ENCODE measurements around the gene JCAD.

JCAD gene

DNA sequence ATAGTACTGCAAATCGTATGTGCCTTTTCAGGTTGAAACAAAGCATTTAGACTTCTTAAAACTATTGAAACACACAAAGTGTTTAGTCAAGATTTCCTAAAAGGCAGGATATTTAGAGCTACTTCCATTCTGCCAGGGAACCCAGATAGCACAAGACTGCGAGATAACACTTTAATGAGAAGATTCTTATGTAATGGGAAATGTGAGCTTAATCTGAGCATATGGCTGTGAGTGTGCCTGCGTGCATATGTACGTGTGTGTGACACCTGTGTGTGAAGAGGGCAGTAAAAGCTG, 14.3 kb upstream of the JCAD start:
- DNase-seq = no peak

- DNase-seq = no peak
These were observed 13.8 kb upstream of the JCAD start for GRCh38 chr10:30073045-30073766.

DNA sequence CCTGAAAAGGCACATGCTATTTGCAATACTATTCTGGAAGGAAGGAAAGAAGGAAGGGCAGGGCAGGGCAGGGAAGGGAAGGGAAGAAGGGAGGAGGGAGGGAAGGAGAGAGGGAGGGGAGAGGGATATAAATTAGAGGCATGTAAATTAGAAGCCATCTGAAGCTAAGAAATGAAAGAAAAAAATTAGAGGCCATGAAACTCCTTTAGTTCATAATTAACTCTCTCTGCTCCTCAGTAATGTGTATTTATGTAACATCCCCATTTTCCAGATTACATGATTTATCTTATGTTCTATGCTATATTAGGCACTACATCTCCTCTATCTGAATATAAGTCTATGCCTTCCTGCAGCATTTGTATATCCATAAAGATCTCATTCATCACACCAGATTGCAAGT, 12.7 kb upstream of the JCAD start:
- no peak for DNase-seq

DNA sequence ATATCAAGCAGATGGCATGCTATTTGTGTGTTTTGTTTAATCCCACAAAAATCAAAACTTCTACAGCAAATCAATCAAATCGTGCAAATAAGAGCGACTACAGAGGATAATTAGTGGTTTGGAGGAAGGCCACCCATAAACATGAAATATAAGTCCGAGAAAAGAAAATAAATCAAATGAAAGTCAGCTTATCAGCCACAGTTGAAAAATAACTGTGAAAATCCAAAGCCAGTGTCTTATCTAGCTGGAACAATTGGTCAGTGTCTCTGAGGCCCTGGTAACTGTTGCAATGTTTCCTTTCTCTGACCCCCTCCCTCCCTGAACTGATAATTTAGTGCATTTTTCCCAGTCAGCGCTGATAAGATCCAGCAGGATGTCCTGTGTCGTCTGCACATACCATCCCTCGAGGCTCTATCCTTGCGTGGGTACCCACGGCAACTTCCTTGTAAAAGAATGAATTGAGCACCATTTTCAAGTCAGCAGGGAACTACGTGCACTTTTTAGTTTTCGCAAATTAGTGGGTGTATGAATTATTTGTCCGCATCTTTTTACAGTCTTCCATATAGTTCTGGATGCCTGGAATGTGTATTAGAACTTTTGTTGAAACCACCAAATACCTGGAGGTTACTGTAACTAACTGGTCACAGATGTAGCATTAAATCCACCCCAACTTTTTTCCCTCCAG, 10.8 kb upstream of the JCAD start:
- DNase-seq = no peak

- DNase-seq = no peak
These were observed 9.3 kb upstream of the JCAD start for GRCh38 chr10:30068492-30069223.

- no peak for DNase-seq
These were observed 3.7 kb upstream of the JCAD start for GRCh38 chr10:30063099-30063498.

- DNase-seq = no peak
These were observed 3.2 kb upstream of the JCAD start for GRCh38 chr10:30062582-30062981.

DNA sequence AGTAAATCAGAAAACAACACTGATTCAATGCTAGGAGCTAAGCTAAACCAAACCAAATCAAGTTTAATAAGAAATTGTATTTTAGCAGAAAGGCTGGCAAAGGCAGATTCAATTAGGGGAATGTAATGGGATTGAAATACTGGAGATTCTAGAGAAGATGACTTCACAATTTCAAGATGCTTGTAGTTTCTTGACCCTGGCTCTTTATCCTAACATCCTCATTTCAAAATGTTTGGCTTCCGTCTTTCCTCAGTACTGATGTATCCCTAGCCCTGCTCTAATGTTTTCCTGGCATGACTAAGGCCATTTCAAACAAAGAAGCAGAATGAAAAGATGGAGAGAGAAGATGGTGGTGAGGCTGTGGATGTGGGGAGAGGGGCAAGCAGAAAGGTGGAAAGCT, 2.7 kb upstream of the JCAD start:
- DNase-seq = no peak

DNA sequence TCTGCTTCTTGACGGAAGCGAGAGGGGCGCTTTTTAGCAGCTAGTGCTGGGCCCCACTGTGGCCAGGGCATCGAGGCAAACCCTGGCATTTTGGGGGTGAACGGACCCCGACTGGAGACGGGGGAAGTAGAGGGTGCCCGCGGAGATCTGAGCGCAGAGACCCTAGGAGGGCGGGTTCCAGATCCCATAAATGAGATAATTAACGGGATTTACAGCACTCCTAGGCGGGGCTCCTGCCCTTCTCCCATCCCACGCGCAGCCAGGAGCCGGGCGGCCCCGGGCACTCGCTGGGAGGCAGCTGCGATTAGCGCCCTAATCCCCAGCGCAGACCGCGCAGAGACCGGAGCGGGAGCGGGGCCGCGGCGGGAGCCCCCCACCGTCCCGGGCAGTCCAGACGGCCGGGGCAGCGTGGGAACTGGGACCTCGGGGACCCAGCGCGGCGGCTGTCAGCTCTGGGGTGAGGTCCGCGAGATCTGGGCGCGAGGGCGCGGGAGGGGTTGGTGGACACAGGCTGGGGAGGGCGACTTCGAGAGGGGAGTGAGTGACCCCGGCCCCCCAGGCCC, 735 bp downstream of the JCAD start:
- no peak for DNase-seq

- no peak for DNase-seq
These were observed 1.4 kb downstream of the JCAD start for GRCh38 chr10:30057894-30058556.

DNA sequence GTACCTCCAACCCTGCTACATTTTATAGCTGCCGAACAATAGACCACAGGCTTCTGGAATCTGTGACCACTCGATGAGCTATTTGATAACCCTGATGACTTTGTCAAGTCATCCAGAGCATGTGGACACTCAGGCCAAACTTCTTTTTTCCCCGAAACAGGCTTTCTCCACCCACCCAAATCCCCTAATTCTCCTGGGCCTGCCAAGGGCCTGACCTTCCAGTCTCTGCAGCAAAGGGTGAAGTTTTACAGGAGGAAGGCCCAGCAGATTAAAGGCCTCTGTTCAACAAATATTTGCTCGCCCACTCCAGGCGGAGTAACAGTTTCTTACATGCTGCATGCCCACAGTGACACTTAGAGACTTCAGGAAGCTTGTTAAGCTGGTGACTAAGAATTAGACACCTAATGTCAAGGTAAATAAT, 2.0 kb downstream of the JCAD start:
- no peak for DNase-seq

- no peak for DNase-seq
These were observed 2.5 kb downstream of the JCAD start for GRCh38 chr10:30056767-30057355.

DNA sequence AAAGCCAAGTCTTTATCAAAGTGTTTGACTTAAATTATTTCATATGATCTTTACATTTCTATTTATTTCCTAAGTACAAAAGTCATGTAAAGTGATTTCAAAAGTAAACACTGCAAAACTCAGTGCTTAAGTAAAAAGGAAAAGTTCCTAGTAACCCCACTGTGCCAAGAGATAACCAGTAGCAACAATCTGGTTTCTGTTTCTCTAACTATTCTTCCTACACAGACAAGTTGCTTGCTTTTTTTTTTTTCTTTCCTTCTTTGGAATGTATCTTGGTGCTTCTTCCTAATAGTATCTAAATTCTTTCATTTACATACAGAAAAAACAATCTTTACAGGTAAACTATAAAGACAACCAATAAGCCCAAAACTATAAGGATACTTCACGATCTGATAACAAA, 3.1 kb downstream of the JCAD start:
- DNase-seq = no peak

DNA sequence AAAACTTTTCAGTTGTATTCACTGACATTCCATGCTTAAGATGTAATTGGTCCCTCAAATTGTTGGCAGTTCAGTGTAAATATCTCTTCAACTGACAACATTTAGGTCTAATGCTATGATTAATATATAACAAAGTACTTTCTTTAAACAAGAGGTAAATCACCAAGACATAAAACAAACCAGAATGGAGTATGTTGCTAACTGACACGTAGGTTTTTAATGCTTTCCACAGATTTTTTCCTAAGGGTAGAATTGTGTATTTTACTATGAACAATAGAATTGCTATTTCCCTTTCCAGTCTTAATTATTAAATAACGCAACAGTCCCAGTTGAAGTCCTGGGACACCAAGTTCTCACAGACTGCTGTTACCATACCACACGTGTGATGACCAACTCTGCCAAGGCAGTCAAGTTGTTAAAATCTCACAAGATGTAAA, 4.1 kb downstream of the JCAD start:
- no peak for DNase-seq

DNA sequence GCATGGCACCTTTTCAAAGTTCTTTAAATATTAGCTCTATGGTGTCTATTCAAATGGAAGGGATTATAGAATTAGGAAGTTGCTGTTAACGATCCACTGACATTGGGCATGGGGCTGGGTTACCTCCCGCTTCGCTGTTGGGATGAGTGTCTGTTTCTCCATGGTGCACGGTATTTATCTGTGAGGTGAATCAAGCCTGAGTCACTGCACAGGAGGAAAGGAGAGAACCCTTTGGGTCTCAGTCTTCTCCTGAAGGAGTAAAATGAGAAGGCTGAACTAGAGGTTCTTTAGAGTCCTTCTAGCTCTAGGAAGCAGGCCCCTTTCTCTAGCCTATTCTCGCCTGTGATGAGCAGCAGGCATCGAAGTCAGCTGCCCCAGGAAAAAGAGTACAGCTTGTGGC, 7.3 kb downstream of the JCAD start:
- DNase-seq = no peak

DNA sequence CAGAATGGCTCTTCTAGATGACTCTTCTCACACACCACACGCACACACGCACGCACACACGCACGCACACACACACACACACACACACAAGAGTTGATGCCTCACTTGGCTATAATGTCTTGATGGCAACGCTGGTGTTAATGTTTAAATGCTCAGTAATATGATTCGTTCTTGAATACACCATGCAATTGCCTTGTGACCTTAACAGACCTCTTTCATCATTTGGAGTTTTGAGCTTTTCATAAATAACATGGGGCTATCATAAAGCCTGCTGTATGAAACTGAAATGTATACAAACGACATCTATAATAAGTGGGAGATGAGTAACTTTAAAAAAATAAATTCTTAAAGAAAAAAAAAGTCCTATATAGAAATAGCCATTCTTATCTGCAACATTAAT, 8.2 kb downstream of the JCAD start:
- no peak for DNase-seq

GRCh38 chr10:30050411-30050810, 9.0 kb downstream of the JCAD start:
- no peak for DNase-seq

DNA sequence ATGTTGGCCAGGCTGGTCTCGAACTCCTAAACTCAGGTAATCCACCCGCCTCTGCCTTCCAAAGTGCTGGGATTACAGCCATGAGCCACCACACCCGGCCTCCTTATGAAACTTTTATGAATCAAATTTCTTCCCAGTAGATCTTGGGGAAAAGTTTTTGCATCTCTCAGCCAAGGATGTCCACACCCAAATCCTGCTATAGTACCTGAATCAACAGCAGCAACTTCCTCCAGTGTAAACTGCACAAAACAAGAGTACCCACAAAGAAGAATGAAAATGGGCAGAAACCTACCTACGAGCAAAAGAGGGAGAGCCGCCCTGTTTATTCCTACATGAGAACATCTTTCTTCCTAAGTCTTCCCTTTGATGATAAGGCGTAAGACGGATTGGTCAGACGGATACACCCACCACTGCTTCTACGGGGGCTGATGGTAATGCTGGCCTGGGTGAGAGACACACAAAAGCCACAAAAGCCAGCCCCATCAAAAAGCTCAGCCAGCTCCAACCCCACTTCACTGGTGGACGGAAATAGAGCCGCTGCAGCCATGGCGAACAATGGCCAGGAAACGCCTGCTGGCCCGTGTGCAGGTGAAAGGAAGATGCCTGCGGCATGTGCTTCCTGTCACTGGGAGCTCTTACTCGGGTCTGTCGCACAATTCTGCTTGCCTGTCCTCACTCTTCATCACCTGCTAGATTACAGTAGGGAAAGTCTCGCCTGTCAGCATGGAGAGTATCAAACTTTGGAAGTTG, 10.4 kb downstream of the JCAD start:
- DNase-seq = no peak

DNA sequence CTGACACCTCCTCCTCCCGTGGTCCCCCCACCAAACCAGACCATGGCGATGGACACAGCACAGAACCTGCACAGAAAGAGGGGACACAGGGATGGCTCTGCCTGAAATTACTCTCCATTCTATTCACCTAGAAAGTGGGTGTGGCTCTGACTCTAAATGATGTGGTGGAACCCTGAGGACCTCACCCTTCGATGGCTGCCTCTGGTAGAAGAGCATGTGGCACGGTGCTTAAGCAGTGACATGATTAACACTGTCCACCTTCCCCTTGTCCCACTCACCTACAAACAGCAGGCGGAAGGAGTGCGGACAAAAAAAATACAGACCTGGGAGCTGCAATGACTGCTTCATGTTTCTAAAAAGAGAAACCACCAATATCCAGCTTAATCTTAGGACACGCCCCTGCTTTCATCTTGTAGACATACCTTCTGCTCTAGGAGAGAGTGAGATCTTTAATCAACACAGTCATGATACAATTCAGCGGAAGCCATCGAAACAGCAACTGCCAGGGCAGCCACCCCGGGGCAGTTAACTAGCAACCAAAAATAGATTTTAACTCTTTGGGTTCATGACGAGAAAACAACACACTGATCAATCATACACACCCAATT, 11.4 kb downstream of the JCAD start:
- DNase-seq = no peak

GRCh38 chr10:30047430-30047829, 12.0 kb downstream of the JCAD start:
- DNase-seq = no peak

DNA sequence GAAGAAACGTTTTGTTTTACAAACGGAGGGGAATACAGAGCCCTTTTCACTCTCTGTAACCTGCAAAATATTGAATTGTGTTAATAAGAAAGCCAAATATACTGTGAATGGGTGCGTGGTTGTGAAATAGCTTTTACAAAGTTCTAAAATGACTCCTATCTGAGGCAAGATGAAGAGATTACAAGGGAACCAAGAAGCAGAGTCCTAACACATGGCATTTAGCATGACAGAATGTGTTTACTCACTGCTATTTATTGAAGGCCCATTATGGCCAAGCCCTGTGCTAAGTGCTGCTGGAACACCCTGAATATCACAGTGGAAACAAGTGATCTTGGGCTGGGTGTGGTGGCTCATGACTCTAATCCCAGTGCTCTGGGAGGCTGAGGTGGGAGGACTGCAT, 12.9 kb downstream of the JCAD start:
- DNase-seq = no peak

DNA sequence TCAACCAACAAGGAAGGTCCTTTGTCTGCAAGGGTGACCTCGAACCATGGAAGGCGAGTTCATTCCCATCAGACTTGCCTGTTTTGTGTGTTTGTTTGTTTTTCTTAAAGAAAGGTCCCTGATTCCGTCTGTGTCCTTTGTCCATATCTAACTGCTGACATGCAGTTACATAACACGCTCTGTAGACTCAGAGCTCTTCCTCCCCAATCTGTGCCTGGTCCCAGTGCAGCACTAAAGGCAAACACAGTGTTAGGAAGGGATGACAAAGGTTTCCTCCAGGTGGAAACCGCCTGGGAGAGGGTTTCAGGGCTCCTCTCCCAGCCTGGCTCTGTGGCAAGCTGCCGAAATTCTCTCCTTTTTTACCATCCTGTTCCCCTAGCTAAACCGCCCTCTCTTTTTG, 13.4 kb downstream of the JCAD start:
- no peak for DNase-seq
